ENCODE measurements around the gene TUBB8B.
"Not testable (repeated sequence)": the region's sequence is repeated elsewhere in the genome, so short reads cannot be mapped to it uniquely, and the experiment has no call there.

Gene TUBB8B

DNA sequence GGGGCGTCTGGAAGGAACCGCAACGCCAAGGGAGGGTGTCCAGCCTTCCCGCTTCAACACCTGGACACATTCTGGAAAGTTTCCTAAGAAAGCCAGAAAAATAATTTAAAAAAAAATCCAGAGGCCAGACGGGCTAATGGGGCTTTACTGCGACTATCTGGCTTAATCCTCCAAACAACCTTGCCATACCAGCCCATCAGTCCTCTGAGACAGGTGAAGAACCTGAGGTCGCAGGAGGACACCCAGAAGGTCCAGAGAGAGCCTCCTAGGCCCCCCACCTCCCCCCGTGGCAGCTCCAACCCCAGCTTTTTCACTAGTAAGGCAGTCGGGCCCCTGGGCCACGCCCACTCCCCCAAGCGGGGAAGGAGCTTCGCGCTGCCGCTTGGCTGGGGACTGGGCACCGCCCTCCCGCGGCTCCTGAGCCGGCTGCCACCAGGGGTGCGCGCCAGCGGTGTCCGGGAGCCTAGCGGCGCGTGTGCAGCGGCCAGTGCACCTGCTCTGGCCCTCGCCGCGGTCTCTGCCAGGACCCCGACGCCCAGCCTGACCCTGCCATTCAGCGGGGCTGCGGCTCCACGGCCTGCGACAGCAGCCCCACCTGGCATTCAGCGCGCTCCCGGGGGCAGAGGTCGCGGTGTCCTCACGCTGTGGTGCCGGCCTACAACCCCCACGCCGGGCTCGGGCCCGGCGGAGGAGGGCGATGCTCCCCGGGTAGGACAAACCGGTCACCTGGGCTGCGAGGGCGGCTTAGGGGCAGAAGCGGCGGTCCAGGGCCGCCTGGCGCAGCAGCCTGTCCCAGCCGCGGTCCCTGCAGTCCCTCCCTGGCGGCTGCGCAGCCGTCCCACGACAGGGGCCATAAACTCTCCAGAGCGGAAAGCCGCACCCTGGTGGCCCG lies 37.8 kb downstream of the TUBB8B start:
- DNase-seq: not testable (repeated sequence)

DNA sequence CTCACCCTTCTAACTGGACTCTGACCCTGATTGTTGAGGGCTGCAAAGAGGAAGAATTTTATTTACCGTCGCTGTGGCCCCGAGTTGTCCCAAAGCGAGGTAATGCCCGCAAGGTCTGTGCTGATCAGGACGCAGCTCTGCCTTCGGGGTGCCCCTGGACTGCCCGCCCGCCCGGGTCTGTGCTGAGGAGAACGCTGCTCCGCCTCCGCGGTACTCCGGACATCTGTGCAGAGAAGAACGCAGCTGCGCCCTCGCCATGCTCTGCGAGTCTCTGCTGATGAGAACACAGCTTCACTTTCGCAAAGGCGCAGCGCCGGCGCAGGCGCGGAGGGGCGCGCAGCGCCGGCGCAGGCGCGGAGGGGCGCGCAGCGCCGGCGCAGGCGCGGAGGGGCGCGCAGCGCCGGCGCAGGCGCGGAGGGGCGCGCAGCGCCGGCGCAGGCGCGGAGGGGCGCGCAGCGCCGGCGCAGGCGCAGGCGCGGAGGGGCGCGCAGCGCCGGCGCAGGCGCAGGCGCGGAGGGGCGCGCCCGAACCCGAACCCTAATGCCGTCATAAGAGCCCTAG lies 38.7 kb downstream of the TUBB8B start:
- not testable (repeated sequence) for DNase-seq

DNA sequence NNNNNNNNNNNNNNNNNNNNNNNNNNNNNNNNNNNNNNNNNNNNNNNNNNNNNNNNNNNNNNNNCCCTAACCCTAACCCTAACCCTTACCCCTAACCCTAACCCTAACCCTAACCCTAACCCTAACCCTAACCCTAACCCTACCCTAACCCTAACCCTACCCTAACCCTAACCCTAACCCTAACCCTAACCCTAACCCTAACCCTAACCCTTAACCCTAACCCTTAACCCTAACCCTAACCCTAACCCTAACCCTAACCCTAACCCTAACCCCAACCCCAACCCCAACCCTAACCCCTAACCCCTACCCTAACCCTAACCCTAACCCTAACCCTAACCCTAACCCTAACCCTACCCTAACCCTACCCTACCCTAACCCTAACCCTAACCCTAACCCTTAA lies 39.5 kb downstream of the TUBB8B start:
- DNase-seq: not testable (repeated sequence)

All from KG1 (cell line).